NCI-H1436 treated with DMSO at 0.1 percent for 48 hours (cell line): Measurements from ENCODE around the gene NCEH1.
"Not testable (repeated sequence)": the region's sequence is repeated elsewhere in the genome, so short reads cannot be mapped to it uniquely, and the experiment has no call there.

Experiments used
- DNase-seq: peaks from one replicate; lab custom pipeline; 2025; lab: John Stamatoyannopoulos, UW

The NCEH1 gene, protein sequence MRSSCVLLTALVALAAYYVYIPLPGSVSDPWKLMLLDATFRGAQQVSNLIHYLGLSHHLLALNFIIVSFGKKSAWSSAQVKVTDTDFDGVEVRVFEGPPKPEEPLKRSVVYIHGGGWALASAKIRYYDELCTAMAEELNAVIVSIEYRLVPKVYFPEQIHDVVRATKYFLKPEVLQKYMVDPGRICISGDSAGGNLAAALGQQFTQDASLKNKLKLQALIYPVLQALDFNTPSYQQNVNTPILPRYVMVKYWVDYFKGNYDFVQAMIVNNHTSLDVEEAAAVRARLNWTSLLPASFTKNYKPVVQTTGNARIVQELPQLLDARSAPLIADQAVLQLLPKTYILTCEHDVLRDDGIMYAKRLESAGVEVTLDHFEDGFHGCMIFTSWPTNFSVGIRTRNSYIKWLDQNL

DNA sequence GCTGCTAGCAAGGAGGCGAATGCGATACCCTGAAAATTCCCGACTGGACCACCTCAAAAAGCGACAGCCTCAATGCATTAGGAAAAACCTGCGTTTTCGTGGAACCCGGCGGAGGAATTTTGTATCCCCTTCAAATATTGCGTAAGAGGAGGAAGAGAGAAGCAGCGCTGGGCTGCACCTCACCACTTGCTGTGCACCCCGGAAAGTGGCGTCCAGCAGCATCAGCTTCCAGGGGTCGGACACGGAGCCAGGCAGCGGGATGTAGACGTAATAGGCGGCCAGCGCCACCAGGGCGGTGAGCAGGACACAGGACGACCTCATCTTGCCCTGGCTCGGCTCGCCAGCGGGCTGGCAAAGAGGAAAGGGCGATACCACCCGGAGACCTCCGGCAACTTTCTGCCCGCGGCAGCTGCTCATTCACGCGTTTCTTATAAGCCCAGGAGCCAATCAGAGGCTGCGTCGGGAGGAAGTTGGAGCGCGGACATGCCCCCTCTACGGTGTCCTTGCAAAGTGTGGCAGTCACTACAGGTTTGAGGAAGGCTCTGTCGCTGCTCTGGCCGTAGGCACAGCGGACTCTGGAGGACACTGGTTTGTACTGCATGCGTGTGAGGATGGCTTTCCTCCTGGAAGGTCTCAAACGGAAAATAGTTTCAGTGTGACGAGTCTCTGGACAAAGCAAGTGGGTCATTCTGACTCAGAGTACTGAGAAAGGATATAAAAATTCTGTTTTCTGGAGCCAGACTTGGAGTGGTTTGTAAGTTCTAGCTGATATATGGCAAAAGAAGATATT lies at the start of gene NCEH1:
TSS of gene NCEH1 (minus strand) at position 404 of the 790 bp plus-strand sequence. CDS start at position 321, 83 bp downstream.
- DNase-seq, result peak; percentile 91

DNA sequence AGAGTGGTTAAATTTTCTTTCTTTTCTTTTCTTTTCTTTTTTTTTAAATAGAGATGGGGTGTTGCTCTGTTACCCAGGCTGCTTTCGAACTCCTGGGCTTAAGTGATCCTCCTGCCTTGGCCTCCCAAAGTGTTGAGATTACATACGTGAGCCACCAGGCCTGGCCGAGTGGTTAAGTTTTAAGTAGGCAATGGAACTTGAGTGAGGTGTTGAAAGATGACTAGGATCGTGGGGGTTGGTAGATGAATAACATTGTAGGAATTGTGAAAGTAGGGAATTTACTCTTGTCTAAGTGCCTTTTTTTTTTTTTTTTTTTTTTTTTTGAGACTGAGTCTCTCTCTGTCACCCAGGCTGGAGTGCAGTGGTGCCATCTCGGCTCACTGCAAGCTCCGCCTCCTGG lies 49.5 kb upstream of the NCEH1 start:
- DNase-seq, result not testable (repeated sequence)

DNA sequence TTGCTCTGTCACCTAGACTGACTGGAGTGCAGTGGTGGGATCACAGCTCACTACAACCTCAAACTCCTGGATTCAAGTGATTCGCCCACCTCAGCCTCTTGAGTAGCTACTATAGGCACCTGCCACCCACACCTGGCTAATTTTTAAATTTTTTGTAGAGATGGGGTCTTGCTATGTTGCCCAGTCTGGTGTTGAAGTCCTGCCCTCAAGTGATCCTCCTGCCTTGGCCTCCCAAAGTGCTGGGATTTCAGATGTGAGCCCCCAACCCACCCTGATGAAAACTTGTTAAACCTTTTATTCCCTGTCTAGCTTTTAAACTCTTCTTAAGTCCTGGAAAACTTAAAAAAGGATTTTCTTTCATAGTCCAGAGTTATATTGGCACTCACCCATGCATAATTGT lies 42.3 kb upstream of the NCEH1 start:
- no peak for DNase-seq

DNA sequence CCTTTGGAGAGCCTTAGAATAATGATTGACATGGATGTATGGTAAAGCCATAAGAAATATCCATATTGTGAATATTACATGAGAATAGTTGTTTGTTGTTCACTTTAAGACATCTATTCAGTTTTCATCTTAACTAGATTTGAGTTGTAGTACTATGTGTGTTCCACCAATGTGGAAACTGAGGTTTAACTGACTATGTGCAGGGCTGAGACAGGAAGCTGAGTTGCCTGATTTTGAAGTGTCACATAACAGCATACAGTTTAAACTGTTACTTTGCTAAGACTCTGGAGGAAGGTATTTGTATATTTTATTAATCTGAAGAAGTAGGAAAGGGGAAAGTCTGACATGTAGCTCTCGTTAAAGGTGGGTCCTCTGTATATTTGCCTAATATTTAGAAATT lies 41.8 kb upstream of the NCEH1 start:
- no peak for DNase-seq

DNA sequence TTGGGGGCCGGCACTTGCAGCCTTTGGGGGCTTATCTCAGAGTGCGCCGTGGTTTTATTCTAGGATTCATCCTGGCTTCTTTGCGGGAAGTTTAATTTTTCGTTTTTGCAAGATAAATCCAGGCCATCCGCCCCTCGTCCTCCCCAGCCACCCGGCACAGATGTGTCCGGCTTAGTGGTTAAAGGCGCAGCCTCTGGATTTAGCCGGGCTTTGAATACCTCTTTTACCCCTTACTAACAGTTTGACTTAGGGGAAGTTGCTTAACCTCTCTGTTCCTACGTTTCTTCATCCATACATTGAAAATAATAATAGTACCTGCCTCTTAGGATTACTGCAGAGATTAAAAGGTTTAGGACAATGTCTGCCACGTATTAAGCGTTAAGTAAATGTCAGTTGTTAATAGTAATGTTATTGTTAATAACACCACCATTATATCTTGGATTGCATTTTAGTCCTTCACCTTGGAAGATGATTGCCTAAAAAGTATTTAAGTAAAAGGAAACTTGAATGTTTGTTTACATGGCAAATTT lies 40.4 kb upstream of the NCEH1 start:
- no peak for DNase-seq

DNA sequence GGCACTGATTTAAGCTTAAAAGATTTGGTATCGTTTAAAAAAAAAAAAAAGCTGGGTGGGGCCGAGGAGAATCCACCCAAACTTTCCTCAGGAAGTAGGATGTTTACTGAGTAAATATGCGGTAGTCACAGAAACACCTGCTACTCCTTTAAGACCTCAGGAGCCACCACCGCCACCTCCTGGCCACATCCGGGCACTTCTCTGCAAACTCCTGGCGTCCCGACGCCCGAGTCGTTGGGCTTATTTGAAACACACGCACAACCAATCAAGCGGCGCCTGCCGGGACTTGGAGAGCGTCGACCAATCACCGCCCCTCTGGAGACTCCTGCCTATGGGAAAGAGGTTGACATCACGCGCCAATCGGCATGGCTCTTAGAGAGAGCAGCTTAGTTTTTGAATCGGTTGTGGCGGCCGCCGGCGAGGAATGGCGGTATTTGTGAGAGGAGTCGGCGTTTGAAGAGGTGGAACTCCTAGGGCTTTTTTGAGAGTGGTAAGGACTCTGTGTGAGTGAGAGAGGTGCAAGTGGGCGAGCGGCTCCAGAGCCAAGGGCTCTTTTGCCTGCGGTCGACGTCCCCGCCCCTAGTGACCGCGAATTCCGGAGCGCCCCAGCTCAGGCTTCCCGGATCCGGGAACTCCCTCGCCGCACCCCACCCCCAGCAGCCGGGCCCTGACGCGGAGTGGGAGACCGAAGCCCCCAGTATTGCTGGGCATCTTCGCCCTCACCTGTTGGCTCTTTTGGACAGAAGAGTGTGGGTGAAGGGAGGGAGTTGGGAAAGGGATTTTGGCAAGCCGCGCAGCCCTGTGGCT lies 39.7 kb upstream of the NCEH1 start, which contains the start of gene ECT2:
TSS of gene ECT2 (plus strand) at position 359 of the 807 bp plus-strand sequence. CDS start 3,805 bp downstream, outside the sequence.
- DNase-seq, result peak; percentile 100

DNA sequence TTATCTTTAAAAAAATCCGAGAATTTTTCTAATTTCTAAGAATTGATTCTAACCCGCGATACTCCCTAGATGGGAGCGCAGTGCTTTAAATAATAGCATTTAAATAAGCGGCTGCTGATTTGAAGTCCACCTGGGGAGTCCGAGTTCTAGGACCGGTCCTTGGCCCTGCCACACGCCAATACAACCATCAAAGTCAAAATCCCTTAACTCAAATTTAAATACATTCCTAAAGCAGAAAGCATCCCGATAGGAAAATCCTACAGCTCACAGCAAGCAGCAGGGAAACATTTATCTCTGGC lies 39.2 kb upstream of the NCEH1 start:
- DNase-seq, result no peak

DNA sequence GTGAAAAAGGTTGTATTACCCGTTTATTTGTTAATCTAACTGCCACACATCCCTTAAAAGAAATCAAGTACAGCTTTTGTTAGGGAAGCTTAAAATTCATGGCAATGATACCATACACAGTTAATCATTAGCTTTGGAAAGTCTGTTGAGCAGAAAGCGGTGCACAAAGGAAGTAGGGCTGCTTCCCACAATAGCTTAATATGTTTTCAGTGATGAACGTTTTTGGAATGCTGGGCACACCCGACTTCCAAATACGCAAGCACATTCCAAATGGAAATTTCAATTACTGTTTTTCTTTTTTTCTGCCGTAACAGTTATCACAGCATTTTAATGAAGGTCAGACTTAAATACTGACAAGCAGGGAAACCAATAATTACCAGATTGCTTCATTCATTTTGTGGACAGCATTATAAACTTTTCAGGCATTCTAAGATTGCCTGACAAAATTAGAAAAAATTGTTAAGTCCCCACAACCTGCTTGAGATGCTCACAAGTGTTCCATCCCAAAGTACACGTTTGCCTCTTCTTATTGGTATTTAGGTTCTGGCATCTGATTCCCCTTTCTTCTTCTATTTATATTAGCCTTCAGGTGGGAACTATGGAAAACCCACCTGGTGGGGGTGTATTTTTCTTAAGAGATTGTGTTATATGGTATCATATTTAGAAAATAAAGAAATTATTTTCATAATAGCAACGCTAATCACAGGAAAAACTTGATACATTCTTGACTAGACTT lies 38.5 kb upstream of the NCEH1 start:
- DNase-seq, result no peak

DNA sequence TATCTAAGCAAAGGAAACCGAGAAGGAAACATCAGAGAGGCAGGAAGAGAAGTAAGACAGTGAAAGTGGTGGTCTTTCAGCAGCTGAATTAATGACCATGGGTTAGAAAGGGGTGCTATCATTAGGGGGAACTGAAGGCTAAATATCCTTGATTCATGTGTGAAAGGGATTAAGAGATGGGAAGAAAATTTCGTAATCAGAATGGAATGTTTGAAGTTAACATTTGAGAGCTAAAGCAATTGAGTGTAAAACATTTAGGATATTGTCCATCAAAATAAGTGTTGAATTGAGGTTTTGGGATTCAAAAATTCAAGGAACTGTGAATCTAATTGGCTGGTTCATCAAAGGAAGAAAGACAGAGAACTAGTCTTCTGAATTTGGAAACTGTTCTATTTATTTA lies 35.6 kb upstream of the NCEH1 start:
- no peak for DNase-seq

DNA sequence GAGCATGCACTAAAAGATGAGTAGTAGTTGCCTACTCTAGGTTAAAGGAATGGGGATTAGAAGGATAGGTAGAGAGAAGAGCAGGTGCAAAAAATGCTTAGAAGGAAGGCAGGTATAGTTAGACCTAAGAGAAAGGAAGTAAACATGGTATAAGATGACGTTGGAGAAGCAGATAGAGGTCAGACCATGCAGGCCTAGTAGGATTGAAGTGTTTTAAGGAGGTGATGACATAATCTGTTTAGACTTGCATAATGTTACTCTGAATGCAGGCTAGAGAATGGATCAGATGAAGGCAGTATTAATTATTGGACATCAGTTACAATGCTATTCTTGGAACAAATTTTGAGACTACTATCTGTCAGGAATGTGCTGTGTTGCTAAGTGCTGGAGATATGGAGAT lies 28.6 kb upstream of the NCEH1 start:
- no peak for DNase-seq

DNA sequence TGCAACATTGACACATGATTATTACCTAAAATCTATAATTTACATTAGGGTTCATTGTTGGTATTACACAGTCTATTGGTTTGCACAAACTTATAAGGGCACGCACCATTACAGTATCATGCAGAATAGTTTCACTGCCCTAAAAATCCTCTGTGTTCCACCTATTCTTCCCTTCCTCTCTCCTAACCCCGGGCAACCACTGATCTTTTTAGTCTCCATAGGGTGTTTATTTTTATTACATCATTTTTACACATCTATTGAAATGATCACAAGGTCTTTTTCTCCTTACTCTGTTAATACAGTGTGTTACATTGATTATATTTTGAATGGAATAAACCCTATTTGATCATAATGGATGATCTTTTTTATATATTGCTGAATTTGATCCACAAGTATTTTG lies 24.1 kb upstream of the NCEH1 start:
- no peak for DNase-seq

DNA sequence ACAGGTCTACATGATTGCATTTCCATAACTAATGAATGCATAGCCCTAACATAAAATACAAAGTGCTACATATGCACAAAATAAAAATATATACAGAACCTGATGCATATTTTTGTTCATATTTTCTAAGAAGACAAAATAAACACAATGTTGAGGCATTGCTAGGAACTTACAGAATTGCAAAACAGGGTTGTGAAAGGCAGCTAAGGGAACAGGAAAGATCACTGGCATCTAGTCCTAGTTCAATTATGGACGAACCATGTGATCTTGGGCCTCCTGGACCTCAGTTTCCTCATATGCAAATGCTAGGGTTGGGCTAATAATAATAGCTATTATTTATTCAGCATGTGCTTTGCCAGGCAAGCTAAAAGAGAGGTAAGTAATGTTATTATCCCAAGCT lies 15.5 kb upstream of the NCEH1 start:
- no peak for DNase-seq

DNA sequence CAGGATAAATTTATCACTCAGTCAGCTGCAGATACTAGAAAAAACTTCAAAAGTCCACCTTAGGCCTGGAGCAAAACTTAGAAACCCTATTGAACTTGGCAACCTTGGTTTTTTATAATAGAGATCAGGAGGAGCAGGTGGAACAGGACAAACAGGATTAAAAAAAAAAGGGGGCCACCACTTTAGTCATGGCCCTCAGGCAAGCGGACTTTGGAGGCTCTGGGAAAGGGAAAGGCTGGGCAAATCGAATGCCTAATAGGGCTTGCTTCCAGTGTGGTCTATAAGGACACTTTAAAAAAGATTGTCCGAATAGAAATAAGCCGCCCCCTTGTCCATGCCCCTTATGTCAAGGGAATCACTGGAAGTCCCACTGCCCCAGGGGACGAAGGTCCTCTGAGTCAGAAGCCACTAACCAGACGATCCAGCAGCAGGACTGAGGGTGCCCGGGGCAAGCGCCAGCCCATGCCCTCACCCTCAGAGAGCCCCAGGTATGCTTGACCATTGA lies 11.7 kb upstream of the NCEH1 start:
- not testable (repeated sequence) for DNase-seq

DNA sequence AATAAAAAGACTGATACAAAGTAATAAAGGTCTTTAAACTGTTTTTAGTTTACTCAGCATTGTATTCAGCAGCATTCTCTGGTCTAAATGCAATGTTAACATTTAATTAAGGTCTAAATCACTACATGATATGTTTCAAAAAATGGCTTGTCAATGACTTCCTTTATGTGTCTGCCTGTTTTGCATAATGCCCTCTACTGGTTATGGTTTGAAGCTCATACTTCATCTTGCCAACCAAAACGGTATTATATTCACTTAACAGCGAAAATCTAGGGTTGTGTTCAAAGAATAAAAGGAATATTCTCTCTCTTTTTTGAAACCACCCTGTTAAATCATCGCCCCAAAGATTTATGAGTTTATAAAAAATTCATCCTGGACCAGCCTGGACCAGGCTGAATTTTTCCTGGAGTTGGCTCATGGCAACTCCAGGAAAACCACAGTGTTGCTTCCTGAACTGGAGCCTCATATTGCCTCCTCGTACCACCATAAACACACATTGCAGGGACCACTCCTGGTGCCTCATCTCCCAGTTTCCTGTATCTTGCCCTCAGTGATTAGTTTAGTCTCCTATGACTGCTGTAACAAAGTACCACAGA lies 6.7 kb upstream of the NCEH1 start:
- DNase-seq, result no peak

DNA sequence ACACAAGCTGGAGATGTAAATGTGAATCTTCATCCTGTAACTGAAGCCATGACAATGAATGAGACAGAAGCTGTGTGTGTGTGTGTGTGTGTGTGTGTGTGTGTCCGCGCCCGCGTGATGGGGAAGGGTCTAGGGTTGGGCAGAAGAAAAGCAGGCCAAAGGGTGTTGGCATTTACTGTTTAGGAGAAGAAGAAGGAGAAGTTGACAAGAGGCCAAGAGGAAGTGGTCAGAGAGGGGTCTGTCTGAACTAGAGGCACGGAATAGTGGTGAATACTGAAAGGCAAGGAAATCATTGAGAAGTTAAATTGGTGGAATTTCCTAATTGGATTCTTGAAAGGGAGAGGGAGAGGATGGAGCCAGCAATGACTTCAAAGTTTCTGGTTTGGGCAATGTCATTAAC lies 5.6 kb upstream of the NCEH1 start:
- no peak for DNase-seq

DNA sequence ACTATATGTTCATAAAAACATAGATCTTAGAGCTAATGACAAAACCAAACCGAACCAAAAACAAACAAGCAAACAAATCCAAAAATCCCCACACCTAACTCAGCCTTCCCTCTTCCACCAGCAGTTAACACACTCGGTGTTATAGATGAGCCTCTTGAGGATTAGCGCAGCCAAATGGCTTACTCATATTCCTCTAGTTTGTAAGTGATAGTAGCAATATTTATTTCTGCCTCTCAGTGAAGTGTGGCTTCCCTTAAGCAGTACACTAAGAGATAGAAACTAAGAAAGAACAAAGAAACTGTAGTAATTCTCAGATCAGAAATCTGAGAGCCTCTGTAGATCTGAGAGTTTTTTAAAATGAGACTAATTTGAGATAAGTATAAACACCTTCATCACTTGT lies 2.4 kb upstream of the NCEH1 start:
- DNase-seq, result no peak

DNA sequence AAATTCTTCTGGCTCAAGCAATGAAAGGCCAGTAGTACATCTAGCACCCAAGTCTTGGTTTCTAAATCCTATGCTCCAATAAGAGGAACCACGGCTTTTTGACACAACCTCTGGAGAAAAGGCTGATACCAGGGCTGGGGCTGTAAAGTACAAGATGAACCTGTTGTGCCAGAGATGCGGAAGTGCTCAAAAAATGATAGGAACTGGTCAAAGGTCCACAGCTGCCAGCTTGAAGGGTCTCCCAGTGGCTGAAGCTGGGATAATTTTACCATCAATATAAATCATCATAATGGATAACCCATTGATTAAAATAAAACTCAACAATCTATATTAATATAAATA lies 558 bp upstream of the NCEH1 start:
- DNase-seq, result no peak

DNA sequence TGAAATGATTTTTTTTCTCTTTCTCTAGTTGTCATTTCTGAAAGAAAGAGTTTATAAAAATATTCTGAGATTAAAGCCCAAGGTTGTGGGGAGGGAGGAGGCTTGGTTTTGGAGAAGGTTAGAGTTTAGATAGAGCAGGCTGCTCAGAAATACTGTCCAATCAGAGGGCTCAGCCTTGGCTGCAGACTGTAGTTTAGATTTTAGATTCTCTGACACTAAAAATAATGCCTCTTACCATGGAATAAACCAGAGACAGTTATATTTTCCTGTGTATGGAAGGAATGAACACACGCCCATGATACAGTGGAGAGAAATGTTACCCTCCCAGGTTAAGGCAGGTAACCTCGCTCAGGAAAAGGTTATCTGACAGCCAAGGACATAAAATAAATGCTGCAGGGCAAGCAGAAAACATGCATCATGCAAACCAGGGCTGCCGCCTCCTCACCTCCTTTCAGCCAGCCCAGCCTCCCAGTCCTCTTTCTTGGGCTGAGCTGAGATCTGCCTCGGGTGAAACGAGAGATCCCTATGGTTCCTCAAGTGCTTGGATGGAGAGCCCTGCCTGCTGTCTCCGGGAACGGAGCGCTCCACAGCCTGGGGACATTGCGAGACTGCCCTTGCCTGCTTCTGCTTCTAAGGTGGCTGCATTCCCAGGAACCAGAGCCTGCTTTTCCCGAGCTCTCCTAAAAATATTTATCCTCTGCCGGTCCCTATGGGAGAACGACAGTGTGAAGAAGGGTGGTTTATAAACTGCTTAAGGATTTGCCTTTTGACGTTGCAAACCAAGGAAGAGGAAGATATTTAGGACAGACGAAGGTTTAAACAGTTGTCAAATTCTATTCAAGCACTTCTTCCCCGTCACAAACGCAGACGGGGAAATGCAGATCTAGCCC lies 848 bp downstream of the NCEH1 start:
- no peak for DNase-seq

DNA sequence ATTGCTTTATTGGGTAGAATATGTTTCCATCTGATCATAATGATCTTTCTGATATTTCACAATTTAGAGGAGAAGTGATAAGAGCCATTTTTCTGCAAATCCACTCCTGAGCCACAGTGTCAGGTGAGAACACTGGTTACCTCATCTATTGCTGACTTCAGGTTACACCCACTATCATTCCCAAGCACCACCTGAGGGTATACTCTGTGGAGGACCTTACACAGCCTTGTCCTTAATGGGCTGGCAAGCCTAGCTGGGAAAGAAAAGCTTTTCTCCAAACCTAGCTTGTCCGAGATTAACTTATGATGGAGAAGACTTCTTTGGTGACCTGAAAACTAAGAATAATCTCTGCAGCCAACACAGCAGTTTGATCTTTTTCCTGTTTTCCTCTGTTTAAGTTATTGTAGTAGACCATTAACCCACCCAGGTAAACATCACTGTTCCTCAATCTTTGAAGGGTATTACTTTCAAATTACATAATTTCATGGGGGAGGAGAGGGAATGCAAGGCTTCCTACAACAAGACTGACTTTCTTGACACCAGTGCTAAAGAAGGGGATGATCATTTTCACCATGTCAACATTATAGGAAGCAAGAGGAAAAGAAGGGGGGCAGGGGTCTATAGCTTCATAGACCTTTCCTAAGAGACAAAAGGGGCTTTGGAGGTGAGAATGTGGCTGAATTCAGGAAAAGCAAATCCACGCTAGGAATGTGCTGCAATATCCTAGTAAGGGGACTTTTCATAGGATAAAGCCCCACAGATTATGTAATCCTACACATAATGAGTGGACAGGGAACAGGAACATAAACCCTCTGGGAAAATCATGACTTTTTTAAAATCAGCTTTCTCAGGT lies 1.7 kb downstream of the NCEH1 start:
- no peak for DNase-seq
